IPS-18a (cell line): Measurements from ENCODE around the gene NPFFR2.
"Not testable (repeated sequence)": the region's sequence is repeated elsewhere in the genome, so short reads cannot be mapped to it uniquely, and the experiment has no call there.

ENCODE experiments used
- H3K27ac ChIP-seq: one replicate; pipeline ENCODE4 v1.5.1; 2013; ENCODE audit warnings: low read length
- H3K27me3 ChIP-seq: one replicate; pipeline ENCODE4 v1.6.1; 2013; ENCODE audit warnings: mild to moderate bottlenecking, low read length; ENCODE audit not compliant: control insufficient read depth, insufficient read depth
- H3K36me3 ChIP-seq: one replicate; pipeline ENCODE4 v1.6.1; 2013; ENCODE audit warnings: low read depth, low read length; ENCODE audit not compliant: control insufficient read depth
- H3K4me1 ChIP-seq: one replicate; pipeline ENCODE4 v1.6.1; 2013; ENCODE audit warnings: low read depth, low read length; ENCODE audit not compliant: control insufficient read depth
- H3K4me3 ChIP-seq: one replicate; pipeline ENCODE4 v1.5.1; 2013; ENCODE audit warnings: low read length
- H3K9ac ChIP-seq: one replicate; pipeline ENCODE4 v1.6.1; 2013; ENCODE audit warnings: mild to moderate bottlenecking, low read length, moderate library complexity
- H3K9me3 ChIP-seq: one replicate; pipeline ENCODE4 v1.6.1; 2013; ENCODE audit warnings: low read depth, low read length; ENCODE audit not compliant: control insufficient read depth

NPFFR2 gene

DNA sequence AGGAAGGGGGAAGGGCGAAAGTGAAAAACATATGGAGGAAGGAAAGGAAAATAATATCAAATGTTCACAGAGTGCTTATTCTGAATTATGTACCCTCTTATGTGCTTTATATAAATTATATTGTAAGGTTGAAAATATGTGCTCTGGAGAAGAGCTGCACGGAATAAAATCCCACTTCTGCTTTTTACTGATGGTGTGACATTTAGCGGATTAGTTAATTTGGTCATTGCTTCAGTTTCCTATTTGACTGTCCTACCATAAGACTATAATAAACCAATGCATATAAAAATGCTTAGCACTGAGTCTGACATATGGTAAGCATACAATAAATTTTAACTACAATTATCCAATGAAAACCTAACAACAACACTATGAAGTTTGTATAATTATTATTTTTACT, 86.2 kb downstream of the NPFFR2 start:
- Histone ChIP-seq H3K4me1 (no peaks in the 10 kb centered on the region), H3K4me3 (no peak overlapping the region), H3K9ac (no peak overlapping the region), H3K27me3 (no peaks in the 10 kb centered on the region), H3K36me3 (no peaks in the 10 kb centered on the region), H3K27ac (no peak overlapping the region), H3K9me3 (no peaks in the 10 kb centered on the region)

DNA sequence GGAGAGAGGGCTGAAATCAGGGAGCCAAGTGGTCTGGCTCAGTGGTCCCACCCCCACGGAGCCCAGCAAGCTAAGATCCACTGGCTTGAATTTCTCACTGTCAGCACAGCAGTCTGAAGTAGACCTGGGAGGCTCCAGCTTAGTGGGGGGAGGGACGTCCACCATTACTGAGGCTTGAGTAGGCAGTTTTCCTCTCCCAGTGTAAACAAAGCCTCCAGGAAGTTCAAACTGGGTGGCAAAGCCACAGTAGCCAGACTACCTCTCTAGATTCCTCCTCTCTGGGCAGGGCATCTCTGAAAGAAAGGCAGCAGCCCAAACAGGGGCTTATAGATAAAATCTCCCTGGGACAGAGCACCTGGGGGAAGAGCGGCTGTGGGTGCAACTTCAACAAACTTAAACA, 88.1 kb downstream of the NPFFR2 start:
- H3K27me3 ChIP-seq = no peaks in the 10 kb centered on the region
- H3K4me1 ChIP-seq = no peaks in the 10 kb centered on the region

GRCh38 chr4:72128741-72129140, 96.9 kb downstream of the NPFFR2 start:
- Histone ChIP-seq H3K4me3 (no peak overlapping the region), H3K27ac (no peak overlapping the region), H3K4me1 (peaks cover 4% of the 10 kb centered on the region), H3K36me3 (no peaks in the 10 kb centered on the region), H3K9me3 (no peaks in the 10 kb centered on the region), H3K27me3 (no peaks in the 10 kb centered on the region), H3K9ac (no peak overlapping the region)

More for the DNA sequence above, 88.1 kb downstream of the NPFFR2 start:
- no peaks in the 10 kb centered on the region for H3K9me3 ChIP-seq
- no peak overlapping the region for H3K9ac ChIP-seq
- no peaks in the 10 kb centered on the region for H3K36me3 ChIP-seq
- no peak overlapping the region for H3K4me3 ChIP-seq
- no peak overlapping the region for H3K27ac ChIP-seq

GRCh38 chr4:72136429-72136828, 104.6 kb downstream of the NPFFR2 start:
- H3K36me3 ChIP-seq = no peaks in the 10 kb centered on the region
- no peaks in the 10 kb centered on the region for H3K27me3 ChIP-seq
- H3K4me1 ChIP-seq = peaks cover 13% of the 10 kb centered on the region
- no peak overlapping the region for H3K27ac ChIP-seq
- H3K9me3 ChIP-seq = no peaks in the 10 kb centered on the region
- H3K9ac ChIP-seq = no peak overlapping the region
- H3K4me3 ChIP-seq = no peak overlapping the region

GRCh38 chr4:72139997-72140396, 108.2 kb downstream of the NPFFR2 start:
- H3K27ac ChIP-seq, H3K9me3 ChIP-seq, H3K9ac ChIP-seq, H3K27me3 ChIP-seq, H3K4me3 ChIP-seq, H3K36me3 ChIP-seq: not testable (repeated sequence)
- H3K4me1 ChIP-seq = peaks cover 13% of the 10 kb centered on the region

DNA sequence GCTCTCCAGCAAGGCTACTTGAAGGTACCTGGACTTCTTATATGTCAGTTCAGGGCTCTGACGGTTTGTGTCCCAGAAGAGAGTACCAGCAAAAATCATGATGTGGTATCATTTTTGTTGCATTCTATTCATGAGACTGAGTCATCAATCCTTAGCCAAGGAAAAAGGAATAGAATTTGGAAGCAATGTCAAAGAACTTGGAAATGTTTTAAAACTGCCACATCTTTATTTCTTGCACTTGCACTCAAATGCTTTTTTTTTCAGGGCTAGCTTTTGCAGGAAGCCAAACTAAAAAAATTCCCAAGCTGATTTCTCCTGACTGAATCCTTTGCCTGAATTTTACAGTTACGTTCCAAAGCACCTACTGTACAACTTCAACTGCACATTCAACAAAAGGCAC, 112.4 kb downstream of the NPFFR2 start:
- H3K4me3 ChIP-seq = no peak overlapping the region
- no peak overlapping the region for H3K9ac ChIP-seq
- no peaks in the 10 kb centered on the region for H3K36me3 ChIP-seq
- no peaks in the 10 kb centered on the region for H3K9me3 ChIP-seq
- H3K27ac ChIP-seq = no peak overlapping the region
- no peaks in the 10 kb centered on the region for H3K27me3 ChIP-seq
- no peaks in the 10 kb centered on the region for H3K4me1 ChIP-seq

GRCh38 chr4:72152731-72153130, 120.9 kb downstream of the NPFFR2 start:
- no peak overlapping the region for H3K9ac ChIP-seq
- H3K4me1 ChIP-seq = peaks cover 23% of the 10 kb centered on the region
- no peaks in the 10 kb centered on the region for H3K27me3 ChIP-seq
- H3K9me3 ChIP-seq = no peaks in the 10 kb centered on the region
- H3K36me3 ChIP-seq = no peaks in the 10 kb centered on the region
- H3K4me3 ChIP-seq = no peak overlapping the region
- H3K27ac ChIP-seq = no peak overlapping the region

DNA sequence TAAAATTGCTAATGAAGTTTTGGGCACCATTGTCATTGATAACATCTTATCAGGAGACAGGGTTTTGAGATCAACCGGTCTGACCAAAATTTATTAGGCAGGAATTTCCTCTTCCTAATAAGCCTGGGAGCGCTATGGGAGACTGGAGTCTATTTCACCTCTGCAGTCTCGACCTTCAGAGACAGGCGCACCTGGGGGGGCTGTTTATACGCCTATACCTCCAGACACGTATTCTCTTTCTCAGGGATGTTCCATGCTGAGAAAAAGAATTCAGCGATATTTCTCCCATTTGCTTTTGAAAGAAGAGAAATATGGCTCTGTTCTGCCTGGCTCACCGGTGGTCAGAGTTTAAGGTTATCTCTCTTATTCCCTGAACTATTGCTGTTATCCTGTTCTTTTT, 121.8 kb downstream of the NPFFR2 start:
- not testable (repeated sequence) for H3K27me3 ChIP-seq, H3K27ac ChIP-seq, H3K9ac ChIP-seq, H3K36me3 ChIP-seq, H3K4me3 ChIP-seq, H3K9me3 ChIP-seq
- H3K4me1 ChIP-seq = peaks cover 23% of the 10 kb centered on the region

DNA sequence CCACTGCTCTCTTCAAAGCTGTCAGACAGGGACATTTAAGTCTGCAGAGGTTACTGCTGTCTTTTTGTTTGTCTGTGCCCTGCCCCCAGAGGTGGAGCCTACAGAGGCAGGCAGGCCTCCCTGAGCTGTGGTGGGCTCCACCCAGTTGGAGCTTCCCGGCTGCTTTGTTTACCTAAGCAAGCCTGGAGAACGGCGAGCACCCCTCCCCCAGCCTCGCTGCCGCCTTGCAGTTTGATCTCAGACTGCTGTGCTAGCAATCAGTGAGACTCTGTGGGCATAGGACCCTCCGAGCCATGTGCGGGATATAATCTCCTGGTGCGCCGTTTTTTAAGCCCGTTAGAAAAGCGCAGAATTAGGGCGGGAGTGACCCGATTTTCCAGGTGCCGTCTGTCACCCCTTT, 137.5 kb downstream of the NPFFR2 start:
- H3K4me3 ChIP-seq, H3K9me3 ChIP-seq, H3K27ac ChIP-seq, H3K27me3 ChIP-seq, H3K4me1 ChIP-seq, H3K9ac ChIP-seq, H3K36me3 ChIP-seq: not testable (repeated sequence)

DNA sequence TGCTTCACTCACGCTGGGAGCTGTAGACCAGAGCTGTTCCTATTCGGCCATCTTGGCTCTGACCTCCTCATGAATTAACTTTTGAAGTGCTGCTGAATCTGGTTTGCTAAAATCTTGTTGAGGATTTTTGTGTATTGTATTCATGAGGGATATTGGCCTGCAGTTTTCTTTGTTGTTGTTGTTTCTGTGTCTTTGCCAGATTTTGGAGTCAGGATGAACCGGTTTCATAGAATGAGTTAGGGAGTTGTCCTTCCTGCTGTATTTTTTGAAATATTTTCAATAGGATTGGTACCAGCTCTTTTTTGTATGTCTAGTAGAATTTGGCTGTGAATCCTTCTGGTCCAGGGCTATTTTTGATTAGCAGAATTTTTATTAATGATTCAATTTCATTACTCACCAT, 138.1 kb downstream of the NPFFR2 start:
- peaks cover 6% of the 10 kb centered on the region for H3K4me1 ChIP-seq
- H3K27me3 ChIP-seq = no peaks in the 10 kb centered on the region
- H3K4me3 ChIP-seq = no peak overlapping the region
- no peak overlapping the region for H3K9ac ChIP-seq
- peaks cover 6% of the 10 kb centered on the region for H3K9me3 ChIP-seq
- H3K36me3 ChIP-seq = no peaks in the 10 kb centered on the region
- no peak overlapping the region for H3K27ac ChIP-seq

DNA sequence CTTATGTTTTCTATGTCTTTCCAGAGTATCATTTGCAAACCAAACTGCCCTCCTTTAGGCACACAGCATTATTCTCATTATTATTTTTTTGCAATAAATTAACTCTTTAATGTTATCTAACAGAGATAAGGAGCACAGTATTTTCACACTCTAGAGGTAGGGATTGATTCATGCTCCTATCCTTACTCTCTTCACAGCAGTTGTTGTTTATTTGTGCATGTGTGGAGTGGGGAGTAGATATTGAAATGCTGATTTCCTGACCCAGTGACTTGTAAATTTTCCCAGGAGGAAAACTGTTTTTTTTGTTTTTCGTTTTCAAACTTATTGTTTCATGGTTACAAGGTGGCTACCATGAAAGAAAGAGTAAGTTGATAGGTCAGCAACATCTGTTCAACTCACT, 140.0 kb downstream of the NPFFR2 start:
- Histone ChIP-seq H3K27ac (no peak overlapping the region), H3K9me3 (peaks cover 12% of the 10 kb centered on the region), H3K27me3 (no peaks in the 10 kb centered on the region), H3K9ac (no peak overlapping the region), H3K36me3 (no peaks in the 10 kb centered on the region), H3K4me3 (peak overlapping the region; percentile 27), H3K4me1 (peaks cover 6% of the 10 kb centered on the region)

- Histone ChIP-seq H3K9me3 (peaks cover 6% of the 10 kb centered on the region), H3K36me3 (no peaks in the 10 kb centered on the region), H3K9ac (no peak overlapping the region), H3K4me3 (no peak overlapping the region), H3K27me3 (no peaks in the 10 kb centered on the region), H3K4me1 (no peaks in the 10 kb centered on the region), H3K27ac (no peak overlapping the region)
Observed at GRCh38 chr4:72179342-72179741, 147.5 kb downstream of the NPFFR2 start.
